K562 (cell line): ENCODE data around the gene MYADML2. TPM values are rescaled to one million over a fixed set of nuclear protein-coding genes. Genes with fewer than 3 reads are reported as not detected.

Source experiments
- ATF3 ChIP-seq, 2 experiments: fragments of 450-650 bp in 1 of 2; sonication (generic) in 1 of 2; formaldehyde crosslinking in 1 of 2; IDR thresholded peaks in 1 of 2; conservative IDR thresholded peaks in 1 of 2; 2 replicates each; pipeline versions ENCODE4 v1.6.1 to v1.8.1; 2016 to 2023; ENCODE audit warnings: mild to moderate bottlenecking in 2 of 2, moderate library complexity in 2 of 2, inconsistent platforms in 1 of 2, missing genetic modification reagents in 1 of 2
- ERF ChIP-seq: fragments of 450-650 bp; formaldehyde crosslinking; IDR thresholded peaks from 2 replicates; pipeline ENCODE4 v1.4.0; 2020; ENCODE audit warnings: mild to moderate bottlenecking, mixed read lengths
- ESRRB ChIP-seq: fragments of 250-450 bp; sonication (Bioruptor Pico); IDR thresholded peaks from 2 replicates; pipeline ENCODE4 v1.5.0; 2020; ENCODE audit warnings: mild to moderate bottlenecking, moderate library complexity, borderline replicate concordance
- FIP1L1 ChIP-seq: fragments of 200-400 bp; formaldehyde crosslinking; IDR thresholded peaks from 2 replicates; pipeline ENCODE4 v1.6.1; 2018; ENCODE audit warnings: mild to moderate bottlenecking, low read depth, low read length; ENCODE audit not compliant: poor library complexity, severe bottlenecking
- FOXJ3 ChIP-seq: sonication (generic); formaldehyde crosslinking; IDR thresholded peaks from 2 replicates; pipeline ENCODE4 v1.4.0; 2020; ENCODE audit warnings: mild to moderate bottlenecking, missing genetic modification reagents
- HEY1 ChIP-seq: fragments of 250-450 bp; sonication (Bioruptor Pico); IDR thresholded peaks from 2 replicates; pipeline ENCODE4 v1.5.0; 2020; ENCODE audit warnings: mild to moderate bottlenecking, moderate library complexity, borderline replicate concordance
- ILF3 ChIP-seq: fragments of 450-650 bp; IDR thresholded peaks from 2 replicates; pipeline ENCODE4 v1.6.1; 2018; ENCODE audit warnings: antibody characterized with exemption, mild to moderate bottlenecking, moderate library complexity, borderline replicate concordance
- MED1 ChIP-seq: sonication (generic); formaldehyde crosslinking; IDR thresholded peaks from 2 replicates; pipeline ENCODE4 v1.8.1; 2023; ENCODE audit warnings: missing genetic modification reagents, borderline replicate concordance
- NBN ChIP-seq: fragments of 450-650 bp; IDR thresholded peaks from 2 replicates; pipeline ENCODE4 v1.6.1; 2016; ENCODE audit warnings: low read depth, mild to moderate bottlenecking
- NCOA6 ChIP-seq: fragments of 450-650 bp; IDR thresholded peaks from 2 replicates; pipeline ENCODE4 v1.6.1; 2017; ENCODE audit warnings: mild to moderate bottlenecking
- NFIX ChIP-seq: fragments of 250-450 bp; sonication (Bioruptor Pico); IDR thresholded peaks from 2 replicates; pipeline ENCODE4 v1.4.0; 2020; ENCODE audit warnings: low read depth, mild to moderate bottlenecking, moderate library complexity
- NR1H2 ChIP-seq: sonication (generic); formaldehyde crosslinking; IDR thresholded peaks from 2 replicates; pipeline ENCODE4 v1.4.0; 2020; ENCODE audit warnings: mild to moderate bottlenecking, missing genetic modification reagents
- NUFIP1 ChIP-seq: fragments of 450-650 bp; IDR thresholded peaks from 2 replicates; pipeline ENCODE4 v1.6.1; 2018; ENCODE audit not compliant: partially characterized antibody
- PHF21A ChIP-seq: fragments of 450-650 bp; IDR thresholded peaks from 2 replicates; pipeline ENCODE4 v1.6.1; 2017; ENCODE audit warnings: low read depth, borderline replicate concordance
- PML ChIP-seq: IDR thresholded peaks from 2 replicates; pipeline ENCODE4 v1.6.1; 2012; ENCODE audit warnings: low read length, inconsistent platforms
- SNIP1 ChIP-seq: fragments of 450-650 bp; IDR thresholded peaks from 2 replicates; pipeline ENCODE4 v1.7.1; 2017; ENCODE audit warnings: low read depth, mild to moderate bottlenecking
- TAF15 ChIP-seq: fragments of 200-400 bp; formaldehyde crosslinking; IDR thresholded peaks from 2 replicates; pipeline ENCODE4 v1.6.1; 2017; ENCODE audit warnings: mild to moderate bottlenecking, low read depth, low read length, moderate library complexity
- TFAP4 ChIP-seq: sonication (generic); formaldehyde crosslinking; IDR thresholded peaks from 2 replicates; pipeline ENCODE4 v1.8.0; 2022; ENCODE audit warnings: missing genetic modification reagents, mild to moderate bottlenecking, moderate library complexity, borderline replicate concordance
- ZBED1 ChIP-seq: IDR thresholded peaks from 2 replicates; pipeline ENCODE4 v1.6.1; 2014
- ZBTB7A ChIP-seq: IDR thresholded peaks from 2 replicates; pipeline ENCODE4 v1.6.1; 2011; ENCODE audit warnings: low read depth, mild to moderate bottlenecking, low read length, moderate library complexity, borderline replicate concordance; ENCODE audit not compliant: control insufficient read depth
- ZNF384 ChIP-seq: IDR thresholded peaks from 2 replicates; pipeline ENCODE4 v1.6.1; 2012; ENCODE audit warnings: low read depth, low read length, improper control_type of control experiment
- ZNF609 ChIP-seq: sonication (generic); formaldehyde crosslinking; IDR thresholded peaks from 2 replicates; pipeline ENCODE4 v1.8.1; 2023; ENCODE audit warnings: missing genetic modification reagents, mild to moderate bottlenecking, borderline replicate concordance
- polyA plus RNA-seq, 8 experiments: library from polyadenylated mRNA; depleted of rRNA in 4 of 8; stranded (reverse) in 5 of 8; unstranded in 3 of 8; fragments of >200 nt; fragmentation: Nextera tagmentation in 2 of 8; fragmentation: Illumina TruSeq in 1 of 8; extraction: Ambion mirVana in 2 of 8; extraction: Trizol in 1 of 8; gene quantifications; 2 replicates each; pipeline versions ENCODE4 v1.2.1 to v1.2.3, GENCODE V29; 2011 to 2014; ENCODE audit warnings: inconsistent platforms in 1 of 8, missing spikeins in 1 of 8
- total RNA-seq, 7 experiments: library from RNA; depleted of rRNA in 6 of 7; stranded (reverse); fragments of >200 nt in 6 of 7; fragmentation: Illumina TruSeq in 2 of 7; extraction: Trizol in 2 of 7; gene quantifications; 2 replicates each; pipeline versions ENCODE4 v1.2.1 to v1.2.3, GENCODE V29; 2011 to 2021; ENCODE audit warnings: low replicate concordance in 1 of 7

MYADML2 gene
- total and polyA plus RNA-seq, 9 of the 15 experiments (the other 6 are each of a cell fraction or from before 2014, with no cell fraction given) = not detected

GRCh38 chr17:81922566-81923301, 24.3 kb downstream of the MYADML2 start (continued):
- no peak for TF ChIP-seq ZNF609
- no peak for TF ChIP-seq ZNF384
- TF ChIP-seq ERF (CRISPR knock-in tag) = no peak
- TF ChIP-seq ZBED1 = peak; percentile 38; the same call in 1 of the 2 replicates
- TF ChIP-seq MED1 (CRISPR knock-in tag) = no peak
- TF ChIP-seq PML = no peak
- no peak for TF ChIP-seq FOXJ3 (CRISPR knock-in tag)
- TF ChIP-seq ZBTB7A = 0 out of 2 replicates have a peak, but pooled peaks have one; percentile 52
- peak; percentile 68 for TF ChIP-seq TFAP4 (CRISPR knock-in tag)
- no peak for TF ChIP-seq PHF21A
- no peak for TF ChIP-seq NCOA6
- TF ChIP-seq NUFIP1 = no peak
- no peak for TF ChIP-seq NBN
- TF ChIP-seq TAF15 = no peak
- TF ChIP-seq ILF3 = no peak
- no peak for TF ChIP-seq HEY1
- no peak for TF ChIP-seq SNIP1
- peak; percentile 47 for TF ChIP-seq FIP1L1
- no peak for TF ChIP-seq NFIX (CRISPR knock-in tag)
- TF ChIP-seq NR1H2 (CRISPR knock-in tag) = no peak
- TF ChIP-seq ESRRB (CRISPR knock-in tag) = no peak
- TF ChIP-seq ATF3 (IDR thresholded peaks at IDR 0.05) = no peak
- no peak for TF ChIP-seq ATF3 (CRISPR knock-in tag; conservative IDR thresholded peaks at IDR 0.05)
